HUDEP-2 (cell line): ENCODE measurements around the gene ZNF90.
"Not testable (repeated sequence)": the region's sequence is repeated elsewhere in the genome, so short reads cannot be mapped to it uniquely, and the experiment has no call there.

Source experiments
- DNase-seq, 76 experiments: peaks; one replicate each; lab custom pipeline; 2025; ENCODE audit not compliant: unreplicated experiment in 76 of 76; lab: John Stamatoyannopoulos, UW

Gene ZNF90

DNA sequence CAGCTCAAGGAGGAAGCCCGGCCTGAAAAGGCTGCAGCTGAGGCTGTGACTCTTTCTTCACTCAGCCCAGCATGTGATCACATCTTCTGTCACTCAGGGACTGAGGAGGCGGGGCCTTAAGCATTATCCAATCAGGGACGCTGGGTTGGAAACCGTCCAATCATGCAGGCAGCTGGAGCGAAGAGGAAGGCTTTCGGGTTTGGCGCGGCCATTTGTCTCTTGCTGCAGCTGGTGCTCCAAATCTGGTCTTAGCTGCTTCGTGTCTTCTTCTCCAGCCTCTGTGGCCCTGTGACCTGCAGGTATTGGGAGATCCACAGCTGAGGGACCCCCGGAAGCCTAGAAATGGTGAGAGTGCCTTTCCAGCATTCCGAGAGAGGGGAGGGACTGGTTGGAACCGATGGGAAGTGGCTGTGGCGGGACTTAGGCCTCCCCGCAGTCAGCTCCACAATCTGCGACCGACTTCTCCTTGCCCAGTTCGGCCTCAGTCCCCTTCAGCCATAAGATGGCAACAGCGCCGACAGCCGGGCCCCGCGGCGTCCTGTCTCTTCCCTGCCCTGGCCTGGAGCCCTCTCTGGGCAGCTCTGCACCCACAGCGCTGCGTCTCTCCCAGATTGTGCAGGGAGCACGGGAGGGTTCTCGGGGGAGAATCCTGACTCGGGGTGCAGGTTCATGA lies at the start of gene ZNF90:
TSS of gene ZNF90 (plus strand) at position 210 of the 673 bp plus-strand sequence. CDS start at position 343, 133 bp downstream.
- DNase-seq, result no peak

GRCh38 chr19:20028611-20029010 lies 49.2 kb upstream of the ZNF90 start:
- no peak for DNase-seq

DNA sequence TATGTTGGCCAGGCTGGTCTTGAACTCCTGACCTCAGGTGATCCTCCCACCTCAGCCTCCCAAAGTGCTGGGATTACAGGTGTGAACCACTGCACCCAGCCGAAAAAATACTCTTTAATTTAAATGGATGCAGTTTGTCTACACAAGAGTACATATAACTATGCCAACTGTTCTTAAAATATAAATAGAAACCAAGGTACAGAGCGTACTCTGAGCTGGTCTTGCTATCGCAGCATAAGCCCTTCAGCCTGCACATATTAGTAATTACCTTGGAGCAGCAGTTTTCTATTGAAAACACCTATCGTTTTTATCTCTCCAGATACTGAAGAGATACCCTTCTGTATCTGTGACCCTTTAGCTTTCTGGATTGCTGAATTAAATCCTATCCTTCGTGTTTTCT lies 41.9 kb upstream of the ZNF90 start:
- no peak for DNase-seq

DNA sequence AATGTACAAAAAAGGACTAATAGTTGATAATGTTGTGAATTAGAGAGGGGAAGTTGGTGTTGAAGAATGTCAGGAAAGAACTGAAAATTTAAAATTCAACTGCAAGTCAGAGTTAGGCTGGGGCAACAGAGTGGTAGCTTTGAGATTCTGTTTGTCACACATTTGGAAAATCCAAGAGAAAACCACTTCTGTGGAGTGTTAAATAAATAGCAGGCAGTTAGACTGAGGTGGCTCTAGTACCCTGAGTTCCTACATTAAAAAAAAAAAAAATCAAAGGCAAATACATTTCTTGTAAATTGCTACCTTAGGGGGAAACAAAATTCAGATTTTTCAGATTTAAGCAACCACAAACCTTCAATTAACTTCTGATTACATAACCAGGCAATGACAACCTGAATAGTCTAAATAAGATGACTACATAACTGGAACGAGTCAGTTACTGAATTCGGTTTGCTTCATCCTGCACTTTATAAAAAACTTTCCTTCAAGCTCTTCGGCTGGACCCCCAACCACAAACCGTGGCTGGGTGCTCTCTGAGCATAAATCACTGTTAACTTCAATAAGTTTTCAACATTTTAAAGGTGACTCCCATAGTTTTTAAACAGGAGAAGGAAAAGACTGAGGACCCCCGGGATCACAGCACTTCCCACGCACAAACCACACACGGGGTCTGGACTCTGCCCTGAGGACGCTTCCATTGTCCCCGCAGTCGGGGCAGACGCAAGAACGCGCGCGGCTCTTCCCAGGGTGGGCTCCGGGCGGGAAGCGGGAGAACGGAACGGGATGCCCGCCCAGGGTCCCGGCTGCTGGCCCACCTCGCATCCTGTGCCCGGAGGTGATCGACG lies 39.2 kb upstream of the ZNF90 start:
- DNase-seq, result no peak

GRCh38 chr19:20039203-20039723 lies 38.5 kb upstream of the ZNF90 start, which contains the start of gene ZNF682:
Gene ZNF682, minus strand, starts transcription at chr19:20039505. Its CDS starts 160 bp downstream, at chr19:20039345.
- peak in 1 of 76 experiments; percentile 1 for DNase-seq

DNA sequence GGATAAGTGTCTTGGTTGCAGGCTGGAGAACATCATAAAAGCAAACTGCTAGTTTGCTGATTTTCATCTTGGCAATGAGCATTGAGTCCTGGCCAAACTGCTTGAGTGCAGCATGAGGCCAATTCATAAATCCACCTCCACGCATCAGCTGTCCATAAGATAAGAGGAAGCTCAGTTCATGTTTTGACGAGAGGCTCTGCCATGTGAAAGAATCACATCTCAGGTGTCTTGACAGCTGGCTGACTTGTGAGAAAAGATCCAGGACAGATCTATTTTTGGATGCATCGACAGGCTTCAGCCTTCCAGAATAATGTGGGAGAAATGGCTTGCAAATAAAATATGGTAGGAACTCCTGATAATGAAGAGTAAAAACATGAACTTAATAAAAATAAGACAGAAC lies 33.1 kb upstream of the ZNF90 start:
- no peak for DNase-seq

DNA sequence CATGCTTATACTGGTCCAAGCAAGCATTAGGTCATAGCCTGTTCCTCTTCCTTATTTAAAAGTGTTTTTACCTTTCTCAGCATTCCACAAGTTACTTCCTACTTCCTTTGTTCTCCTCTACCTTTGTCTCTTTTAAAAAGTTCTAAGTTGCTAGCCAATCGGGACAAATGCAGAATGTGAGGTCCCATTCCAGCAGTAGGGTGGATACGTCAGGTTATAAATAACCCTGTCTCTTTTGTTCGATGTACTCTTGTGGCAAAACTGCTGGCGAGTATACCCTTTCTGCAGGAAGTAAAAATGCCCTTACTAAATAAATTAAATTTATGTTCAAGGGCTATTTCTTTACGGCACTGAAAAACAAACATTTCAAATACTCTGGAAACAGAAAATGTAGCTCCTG lies 32.1 kb upstream of the ZNF90 start:
- not testable (repeated sequence) for DNase-seq

- DNase-seq, result no peak
Measured at GRCh38 chr19:20051841-20052768, 25.7 kb upstream of the ZNF90 start.

DNA sequence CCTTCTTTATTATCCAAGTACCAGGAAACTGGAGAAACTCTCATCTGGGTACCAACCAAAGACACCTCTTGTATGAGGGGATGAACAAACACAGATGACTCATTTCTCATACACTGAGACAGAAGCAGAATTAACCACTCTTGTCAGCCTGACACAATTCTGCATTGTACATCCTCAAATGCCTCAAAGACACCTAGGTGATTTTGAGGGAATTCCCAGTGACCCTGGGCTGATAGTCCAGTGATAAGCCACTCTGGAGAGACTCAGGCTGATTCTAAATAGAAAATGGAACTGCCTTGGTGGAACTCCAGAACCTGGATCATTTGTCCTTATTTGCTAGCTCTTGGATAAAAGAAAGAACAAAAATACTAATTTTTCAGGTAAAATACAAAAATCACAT lies 19.1 kb upstream of the ZNF90 start:
- DNase-seq, result not testable (repeated sequence)

DNA sequence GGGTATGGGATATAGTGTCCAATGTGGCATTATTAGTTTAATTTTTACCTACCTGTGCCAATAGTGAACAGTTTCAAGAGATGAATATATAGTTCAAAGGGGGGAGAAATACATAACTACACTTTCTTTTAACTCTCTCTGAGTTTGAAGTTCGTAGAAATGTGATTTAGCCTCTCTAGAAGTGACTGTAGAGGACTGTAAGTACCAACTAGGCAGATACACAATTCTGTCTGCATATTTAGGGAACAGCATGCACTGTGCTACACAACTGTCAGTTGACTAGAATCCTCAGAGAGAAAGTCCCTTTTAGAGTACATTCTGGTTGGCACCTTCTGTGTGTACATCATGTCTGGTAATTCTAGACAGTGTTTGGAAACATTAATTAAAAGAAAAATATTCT lies 17.5 kb upstream of the ZNF90 start:
- DNase-seq, result no peak

GRCh38 chr19:20066861-20067260 lies 10.9 kb upstream of the ZNF90 start:
- no peak for DNase-seq

DNA sequence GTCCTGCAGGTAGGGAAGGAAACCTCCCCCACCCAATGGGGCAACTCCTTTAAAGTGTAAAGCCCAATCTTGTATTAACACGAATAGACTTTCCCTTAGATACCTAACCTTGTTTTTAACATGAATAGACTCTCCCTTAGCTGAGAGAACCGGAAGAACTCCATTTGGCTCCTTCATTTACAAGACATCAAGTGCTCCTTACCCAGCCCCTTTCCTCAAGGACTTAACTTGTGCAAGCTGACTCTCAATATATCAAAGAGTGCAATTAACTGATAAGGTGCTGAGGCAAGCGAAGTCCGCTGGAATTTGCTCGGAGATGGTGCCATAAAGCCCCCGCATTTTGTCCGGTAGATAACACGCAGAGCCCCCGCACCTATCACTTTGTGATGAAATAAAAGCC lies 9.9 kb upstream of the ZNF90 start:
- no peak for DNase-seq

- not testable (repeated sequence) for DNase-seq
Measured at GRCh38 chr19:20068559-20068958, 9.2 kb upstream of the ZNF90 start.

DNA sequence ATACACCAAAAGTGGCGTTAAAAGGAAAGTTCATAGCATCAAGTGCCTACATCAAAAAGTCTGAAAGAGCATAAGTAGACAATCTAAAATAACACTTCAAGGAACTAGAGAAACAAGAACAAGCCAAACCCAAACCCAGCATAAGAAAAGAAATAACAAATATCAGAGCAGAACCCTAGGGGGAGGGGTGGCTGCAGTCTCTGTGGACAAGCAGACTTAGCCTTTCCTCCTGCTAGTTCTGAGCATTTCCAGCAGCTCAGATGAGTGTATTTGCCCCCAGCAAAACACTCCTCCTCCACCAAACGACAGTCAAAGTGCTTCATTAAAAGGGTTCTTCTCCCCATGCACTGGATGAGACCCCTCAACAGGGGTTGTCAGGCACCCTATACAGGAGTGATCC lies 7.1 kb upstream of the ZNF90 start:
- no peak for DNase-seq

GRCh38 chr19:20072936-20073335 lies 4.9 kb upstream of the ZNF90 start:
- DNase-seq, result no peak

GRCh38 chr19:20078581-20079031 lies 806 bp downstream of the ZNF90 start:
- no peak for DNase-seq

GRCh38 chr19:20079476-20079875 lies 1.7 kb downstream of the ZNF90 start:
- no peak for DNase-seq

DNA sequence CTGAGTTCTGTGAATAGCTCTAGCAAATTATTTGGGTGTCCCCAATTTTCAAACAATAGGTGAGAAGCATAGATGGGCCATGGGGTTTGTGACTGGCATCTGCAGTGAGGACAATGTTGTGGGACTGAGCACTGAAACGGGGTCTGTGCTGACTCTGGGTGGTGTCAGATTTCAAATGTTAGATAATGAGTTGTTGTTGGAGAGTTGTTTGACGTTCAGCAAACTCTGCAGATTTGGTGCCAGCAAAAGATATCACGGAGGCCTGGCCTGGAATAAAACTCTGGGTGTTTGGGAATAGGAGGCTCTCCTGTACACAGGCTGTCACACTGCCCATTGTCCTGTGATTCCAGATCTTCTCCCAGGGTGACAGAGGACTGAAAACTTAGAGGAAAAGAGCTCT lies 2.9 kb downstream of the ZNF90 start:
- no peak for DNase-seq

DNA sequence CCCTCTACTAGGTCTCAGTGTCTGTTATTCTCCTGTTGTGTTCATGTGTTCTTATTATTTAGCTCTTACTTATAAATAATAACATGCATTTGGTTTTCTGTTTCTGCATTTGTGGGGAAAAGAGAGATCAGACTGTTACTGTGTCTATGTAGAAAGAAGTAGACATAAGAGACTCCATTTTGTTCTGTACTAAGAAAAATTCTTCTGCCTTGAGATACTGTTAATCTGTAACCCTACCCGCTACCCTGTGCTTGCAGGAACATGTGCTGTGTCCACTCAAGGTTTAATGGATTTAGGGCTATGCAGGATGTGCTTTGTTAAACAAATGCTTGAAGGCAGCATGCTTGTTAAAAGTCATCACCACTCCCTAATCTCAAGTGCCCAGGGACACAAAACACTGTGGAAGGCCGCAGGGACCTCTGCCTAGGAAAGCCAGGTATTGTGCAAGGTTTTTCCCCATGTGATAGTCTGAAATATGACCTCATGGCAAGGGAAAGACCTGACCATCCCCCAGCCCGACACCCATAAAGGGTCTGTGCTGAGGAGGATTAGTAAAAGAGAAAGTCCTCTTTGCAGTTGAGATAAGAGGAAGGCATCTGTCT lies 4.5 kb downstream of the ZNF90 start:
- not testable (repeated sequence) for DNase-seq

DNA sequence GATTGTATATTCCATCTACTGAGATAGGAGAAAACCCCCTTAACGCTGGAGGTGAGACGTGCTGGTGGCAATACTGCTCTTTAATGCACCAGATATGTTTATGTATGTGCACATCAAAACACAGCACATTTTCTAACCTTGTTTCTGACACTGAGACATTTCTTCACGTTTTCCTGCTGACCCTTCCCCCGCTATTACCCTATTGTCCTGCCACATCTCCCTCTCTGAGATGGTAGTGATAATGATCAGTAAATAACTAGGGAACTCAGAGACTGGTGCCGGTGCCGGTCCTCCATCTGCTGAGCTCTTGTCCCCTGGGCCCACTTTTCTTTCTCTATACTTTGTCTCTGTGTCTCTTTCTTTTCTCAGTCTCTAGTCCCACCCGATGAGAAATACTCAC lies 5.1 kb downstream of the ZNF90 start:
- DNase-seq, result not testable (repeated sequence)
